Fibroblast of lung (primary cell): ENCODE results near the gene USP20. TPM values are rescaled to one million over a fixed set of nuclear protein-coding genes. Genes with fewer than 3 reads are reported as not detected.

Source experiments
- DNase-seq, 2 donors: peaks; one replicate each; pipeline versions ENCODE4 v3.0.0 to v3.0.0-alpha.2; 2010; ENCODE audit warnings: low read depth in 2 of 2
- H2AFZ ChIP-seq: 2 replicates; pipeline ENCODE4 v1.5.1; 2012; ENCODE audit warnings: low read length, control low read depth, inconsistent platforms
- H3K27ac ChIP-seq: 2 replicates; pipeline ENCODE4 v1.5.1; 2011; ENCODE audit warnings: low read length, control low read depth; ENCODE audit not compliant: insufficient read depth
- H3K27me3 ChIP-seq: 2 replicates; pipeline ENCODE4 v1.5.1; 2011; ENCODE audit warnings: mild to moderate bottlenecking, low read length; ENCODE audit not compliant: control insufficient read depth, insufficient read depth
- H3K36me3 ChIP-seq: 2 replicates; pipeline ENCODE4 v1.5.1; 2011; ENCODE audit warnings: low read length; ENCODE audit not compliant: control insufficient read depth, insufficient read depth
- H3K4me1 ChIP-seq: 2 replicates; pipeline ENCODE4 v1.5.1; 2011; ENCODE audit warnings: low read length; ENCODE audit not compliant: control insufficient read depth, insufficient read depth; ENCODE audit errors: extremely low read depth
- H3K4me2 ChIP-seq: 2 replicates; pipeline ENCODE4 v1.5.1; 2011; ENCODE audit warnings: low read length, control low read depth; ENCODE audit not compliant: insufficient read depth; ENCODE audit errors: extremely low read depth
- H3K4me3 ChIP-seq, 4 experiments: fragments of 200-600 bp in 1 of 4; sonication (generic) in 1 of 4; replicated peaks in 1 of 4; 2 replicates each; pipeline ENCODE4 v1.5.1; 2011 to 2016; ENCODE audit warnings: low read length in 4 of 4, low read depth in 3 of 4, mild to moderate bottlenecking in 3 of 4, control low read depth in 2 of 4, inconsistent platforms in 1 of 4, mixed read lengths in 1 of 4; ENCODE audit not compliant: insufficient read depth in 1 of 4; ENCODE audit errors: control extremely low read depth in 1 of 4
- H3K79me2 ChIP-seq: 2 replicates; pipeline ENCODE4 v1.5.1; 2012; ENCODE audit warnings: mild to moderate bottlenecking, low read length, inconsistent platforms; ENCODE audit not compliant: control insufficient read depth, insufficient read depth
- H3K9ac ChIP-seq: 2 replicates; pipeline ENCODE4 v1.5.1; 2011; ENCODE audit warnings: mild to moderate bottlenecking, low read length, control low read depth; ENCODE audit not compliant: insufficient read depth
- H3K9me3 ChIP-seq: 2 replicates; pipeline ENCODE4 v1.5.1; 2012; ENCODE audit warnings: low read depth, low read length; ENCODE audit not compliant: control insufficient read depth, insufficient read depth
- H4K20me1 ChIP-seq: 2 replicates; pipeline ENCODE4 v1.5.1; 2011; ENCODE audit warnings: low read length; ENCODE audit not compliant: control insufficient read depth, insufficient read depth; ENCODE audit errors: extremely low read depth
- CTCF ChIP-seq, 2 donors: IDR thresholded peaks in 1 of 2; conservative IDR thresholded peaks in 1 of 2; 1 replicate in 1 of 2; 2 replicates in 1 of 2; pipeline ENCODE4 v1.5.1; 2011 to 2012; ENCODE audit warnings: low read length in 2 of 2, control low read depth in 1 of 2, inconsistent platforms in 1 of 2, low read depth in 1 of 2, mild to moderate bottlenecking in 1 of 2
- EZH2 ChIP-seq: IDR thresholded peaks from 2 replicates; pipeline ENCODE4 v1.5.1; 2012; ENCODE audit warnings: low read length, control low read depth, mild to moderate bottlenecking; ENCODE audit errors: missing control alignments
- polyA plus RNA-seq, 2 donors: library from polyadenylated mRNA; depleted of rRNA in 1 of 2; stranded (reverse) in 1 of 2; unstranded in 1 of 2; fragments of >200 nt; gene quantifications; 2 replicates each; pipeline ENCODE4 v1.2.1, GENCODE V29; 2011 to 2012; ENCODE audit warnings: missing spikeins in 1 of 2
- total RNA-seq: library from RNA; depleted of rRNA; stranded (reverse); fragments of >200 nt; gene quantifications from 2 replicates; pipeline ENCODE4 v1.2.1, GENCODE V29; 2014

USP20 gene
- total and polyA plus RNA-seq, 2 donors (not counting 1 experiment from before 2014, with no cell fraction given) = 6.7 to 12.9 TPM

DNA sequence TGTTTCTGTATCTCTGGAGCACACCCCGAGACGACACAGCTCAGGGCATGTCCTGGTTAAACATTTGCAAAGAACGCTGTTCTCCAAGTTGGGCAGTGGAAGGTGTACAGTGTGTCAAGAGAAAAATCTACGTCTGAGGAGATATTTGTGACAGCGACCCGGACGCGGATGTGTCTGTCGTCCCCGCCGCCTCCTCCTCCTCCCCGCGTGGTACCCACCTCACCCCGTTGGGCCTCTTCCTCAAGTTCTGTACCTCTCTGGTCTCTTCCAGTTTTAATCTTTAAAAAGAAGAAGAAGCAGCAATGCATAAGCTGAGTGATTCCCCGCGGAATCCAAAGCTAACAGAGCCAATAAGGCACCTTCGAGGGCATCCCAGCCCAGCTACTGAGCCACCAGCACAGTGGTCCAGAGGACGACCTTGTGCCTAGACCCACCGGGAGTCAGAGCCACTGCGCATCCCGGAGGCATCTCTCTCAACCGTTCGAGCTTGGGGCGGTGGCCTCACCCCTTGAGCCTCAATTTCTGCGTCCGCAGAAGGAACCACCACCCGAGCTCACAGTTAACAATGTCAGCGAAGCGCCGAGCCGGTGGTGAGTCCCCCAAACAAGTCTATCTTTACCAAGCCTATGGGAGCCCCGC is 650 bp upstream of the USP20 start:
- H3K4me2 ChIP-seq = peak overlapping the region; percentile 74
- H3K4me1 ChIP-seq = peaks cover 14% of the 10 kb centered on the region
- peak overlapping the region; percentile 64 to 98 (median 87) for H3K4me3 ChIP-seq
- no peak for TF ChIP-seq CTCF (conservative IDR thresholded peaks at IDR 0.05 in 1 of 2, IDR thresholded peaks at IDR 0.05 in 1 of 2; ENCODE audit: low read depth in 1 of 2, low read length in 2 of 2)
- no peak for TF ChIP-seq EZH2
- H3K79me2 ChIP-seq = peaks cover 15% of the 10 kb centered on the region
- peak overlapping the region; percentile 72 for H3K27ac ChIP-seq
- peak overlapping the region; percentile 95 for H2AFZ ChIP-seq
- H3K9me3 ChIP-seq = no peaks in the 10 kb centered on the region
- peak overlapping the region; percentile 78 for H3K9ac ChIP-seq
- H4K20me1 ChIP-seq = no peaks in the 10 kb centered on the region
- DNase-seq = no peak
- no peaks in the 10 kb centered on the region for H3K27me3 ChIP-seq
- H3K36me3 ChIP-seq = peaks cover 3% of the 10 kb centered on the region

- Histone ChIP-seq H3K79me2 (peaks cover 15% of the 10 kb centered on the region), H3K27me3 (no peaks in the 10 kb centered on the region), H3K4me3 (peak overlapping the region; percentile 64 to 98 (median 76)), H3K27ac (peak overlapping the region; percentile 74), H3K4me1 (peaks cover 14% of the 10 kb centered on the region), H3K9me3 (no peaks in the 10 kb centered on the region), H3K4me2 (peak overlapping the region; percentile 98), H2AFZ (peak overlapping the region; percentile 60), H3K9ac (peak overlapping the region; percentile 76), H3K36me3 (peaks cover under 1% of the 10 kb centered on the region), H4K20me1 (no peaks in the 10 kb centered on the region)
- TF ChIP-seq CTCF (conservative IDR thresholded peaks at IDR 0.05 in 1 of 2, IDR thresholded peaks at IDR 0.05 in 1 of 2; ENCODE audit: low read depth in 1 of 2, low read length in 2 of 2) (no peak), EZH2 (no peak)
- no peak for DNase-seq
Observed at GRCh38 chr9:129835860-129836223, 584 bp downstream of the USP20 start.

DNA sequence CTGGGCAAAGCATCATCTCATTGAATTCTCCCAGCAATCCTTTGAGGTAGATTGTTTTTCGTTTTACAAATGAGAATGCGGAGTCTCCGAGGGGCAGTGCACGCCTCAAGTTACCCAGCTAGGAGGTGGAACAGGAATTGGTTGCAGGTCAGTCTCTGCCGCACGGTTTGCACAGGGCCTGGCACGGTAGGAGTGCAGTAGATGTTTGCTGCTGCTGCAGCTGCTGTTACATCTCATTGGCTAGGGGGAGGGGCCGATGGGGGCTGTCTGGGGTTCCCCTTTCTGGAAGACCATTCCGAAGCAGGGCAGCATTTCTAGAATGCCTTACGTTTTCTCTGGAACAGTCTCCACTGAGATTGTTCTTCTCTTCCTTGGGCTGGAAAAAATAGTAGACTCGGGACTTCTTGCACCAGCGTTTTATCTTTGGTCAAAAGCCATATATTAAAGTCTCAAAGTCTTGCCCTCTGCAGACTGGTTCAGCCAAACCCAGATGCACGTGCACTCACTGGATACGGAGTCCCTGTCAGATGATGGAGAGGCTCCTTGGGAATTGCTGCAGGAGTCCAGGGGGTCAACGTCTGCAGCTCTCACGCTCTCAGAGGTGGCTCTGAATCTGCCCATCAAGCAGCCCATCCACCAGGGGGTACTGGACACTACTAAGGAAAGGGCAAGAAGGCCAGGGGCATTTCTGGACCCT is 1.2 kb downstream of the USP20 start:
- no peaks in the 10 kb centered on the region for H4K20me1 ChIP-seq
- peak overlapping the region; percentile 98 for H3K4me2 ChIP-seq
- peaks cover 14% of the 10 kb centered on the region for H3K4me1 ChIP-seq
- no peaks in the 10 kb centered on the region for H3K9me3 ChIP-seq
- H3K27ac ChIP-seq = no peak overlapping the region
- peak overlapping the region; percentile 64 to 98 (median 76) for H3K4me3 ChIP-seq
- no peaks in the 10 kb centered on the region for H3K27me3 ChIP-seq
- H3K79me2 ChIP-seq = peaks cover 15% of the 10 kb centered on the region
- DNase-seq = no peak
- TF ChIP-seq CTCF (conservative IDR thresholded peaks at IDR 0.05 in 1 of 2, IDR thresholded peaks at IDR 0.05 in 1 of 2; ENCODE audit: low read depth in 1 of 2, low read length in 2 of 2) (no peak), EZH2 (no peak)
- peak overlapping the region; percentile 60 for H2AFZ ChIP-seq
- H3K9ac ChIP-seq = peak overlapping the region; percentile 76
- H3K36me3 ChIP-seq = no peaks in the 10 kb centered on the region
